Measurements from ENCODE around the gene ATG16L2.

GRCh38 chr11:72815110-72815618 is 953 bp downstream of the ATG16L2 start:
- TF ChIP-seq CTCF (IDR thresholded peaks at IDR 0.05) (no peak), ZFX (IDR thresholded peaks at IDR 0.05; ENCODE audit: borderline replicate concordance) (no peak)

All from 22Rv1 (cell line).